K562 (cell line): Measurements from ENCODE around the gene KCNJ10. TPM values are rescaled to one million over a fixed set of nuclear protein-coding genes. Genes with fewer than 3 reads are reported as not detected.

Experiments
- ATAC-seq: fragments of 200-7000 bp; cut with Tn5 transposase; 3 replicates; pipeline ENCODE4 v1.9.1; 2020; ENCODE audit warnings: moderate library complexity
- BruUV-seq: library from RNA; stranded (reverse); fragments of 400-500 nt; replicated peaks from 2 replicates; lab custom pipeline; 2021; lab: Mats Ljungman, UMichigan
- CTCF ChIA-PET: fragments of 300-600 bp; formaldehyde crosslinking; extraction: SDS; loops from one replicate; lab custom pipeline; 2021; ENCODE audit warnings: low intra/inter-chr PET ratio; lab: Yijun Ruan, JAX
- POLR2A ChIA-PET: fragments of 300-600, 350-650 bp; sonication (Branson Sonifier 250); formaldehyde crosslinking; extraction: SDS; loops from one replicate; lab custom pipeline; 2021; ENCODE audit warnings: antibody characterized with exemption, inconsistent platforms; lab: Yijun Ruan, JAX
- DNase-seq, 4 experiments: peaks; one replicate each; pipeline versions ENCODE4 v3.0.0 to v3.0.0-alpha.2; 2011 to 2018; ENCODE audit warnings: low spot score in 3 of 4, mixed read lengths in 3 of 4; ENCODE audit errors: extremely low read depth in 1 of 4
- FAIRE-seq: peaks from 2 replicates; lab custom pipeline; 2011; peaks lifted over from hg19 to GRCh38; lab: Jason Lieb, UNC
- H2AFZ ChIP-seq: 2 replicates; pipeline ENCODE4 v1.6.0; 2011; ENCODE audit warnings: low read depth, low read length, control low read depth, inconsistent platforms
- H3K27ac ChIP-seq: fragments of 200-600 bp; 3 replicates; pipeline ENCODE4 v1.8.0; 2011; ENCODE audit warnings: low read depth, mild to moderate bottlenecking, control low read depth, inconsistent platforms, low read length, moderate library complexity, mixed read lengths; ENCODE audit errors: extremely low read depth
- H3K27me3 ChIP-seq, 2 experiments: fragments of 300-600 bp in 1 of 2; 2 replicates in 1 of 2; 3 replicates in 1 of 2; pipeline versions ENCODE4 v1.6.0 to v1.8.0; 2011; ENCODE audit warnings: inconsistent platforms in 2 of 2, low read length in 2 of 2, mild to moderate bottlenecking in 1 of 2, mixed read lengths in 1 of 2, moderate library complexity in 1 of 2; ENCODE audit not compliant: control insufficient read depth in 2 of 2, insufficient read depth in 2 of 2
- H3K36me3 ChIP-seq: fragments of 300-600 bp; 3 replicates; pipeline ENCODE4 v1.8.0; 2011; ENCODE audit warnings: mild to moderate bottlenecking, low read length, inconsistent platforms; ENCODE audit not compliant: control insufficient read depth, insufficient read depth
- H3K4me1 ChIP-seq, 2 experiments: fragments of 200-600 bp in 1 of 2; replicated peaks in 1 of 2; 2 replicates in 1 of 2; 3 replicates in 1 of 2; pipeline versions ENCODE4 v1.5.1 to v1.8.0; 2011; ENCODE audit warnings: inconsistent platforms in 2 of 2, low read length in 2 of 2, mild to moderate bottlenecking in 1 of 2, mixed read lengths in 1 of 2, moderate library complexity in 1 of 2; ENCODE audit not compliant: control insufficient read depth in 2 of 2, insufficient read depth in 2 of 2
- H3K4me2 ChIP-seq: 2 replicates; pipeline ENCODE4 v1.6.1; 2011; ENCODE audit warnings: low read length, control low read depth, inconsistent platforms, mixed read lengths; ENCODE audit not compliant: insufficient read depth
- H3K4me3 ChIP-seq: fragments of 200-600 bp; sonication (generic), shearing (Covaris generic); 2 replicates; pipeline ENCODE4 v1.5.1; 2016; ENCODE audit warnings: control low read depth, inconsistent platforms
- H3K79me2 ChIP-seq: fragments of 200-600 bp; 3 replicates; pipeline ENCODE4 v1.8.0; 2011; ENCODE audit warnings: low read length, inconsistent platforms; ENCODE audit not compliant: control insufficient read depth, insufficient read depth
- H3K9ac ChIP-seq, 2 experiments: 2 replicates each; pipeline versions ENCODE4 v1.6.0 to v1.6.1; 2011; ENCODE audit warnings: low read depth in 2 of 2, low read length in 2 of 2, control low read depth in 1 of 2, inconsistent platforms in 1 of 2, mild to moderate bottlenecking in 1 of 2, mixed read lengths in 1 of 2; ENCODE audit not compliant: insufficient read depth in 1 of 2
- H3K9me1 ChIP-seq: one replicate; pipeline ENCODE4 v1.6.0; 2011; ENCODE audit warnings: inconsistent platforms, mild to moderate bottlenecking, low read length, moderate library complexity; ENCODE audit not compliant: control insufficient read depth, insufficient read depth
- H3K9me3 ChIP-seq: replicated peaks from 2 replicates; pipeline ENCODE4 v1.5.1; 2011; ENCODE audit warnings: low read depth, low read length, inconsistent platforms; ENCODE audit not compliant: control insufficient read depth, insufficient read depth
- H4K20me1 ChIP-seq: replicated peaks from 2 replicates; pipeline ENCODE4 v1.6.1; 2011; ENCODE audit warnings: low read length, inconsistent platforms, mixed read lengths; ENCODE audit not compliant: control insufficient read depth, insufficient read depth
- BACH1 ChIP-seq: fragments of 200-800 bp; sonication (Bioruptor generic); IDR thresholded peaks from 2 replicates; pipeline ENCODE4 v1.6.1; 2016; ENCODE audit warnings: missing genetic modification characterization, missing compliant biosample characterization
- BDP1 ChIP-seq: IDR thresholded peaks from 3 replicates; pipeline ENCODE4 v1.6.1; 2011; ENCODE audit not compliant: insufficient read length, insufficient read depth
- CHAMP1 ChIP-seq: fragments of 450-650 bp; IDR thresholded peaks from 2 replicates; pipeline ENCODE4 v1.6.1; 2016; ENCODE audit warnings: mild to moderate bottlenecking
- E2F8 ChIP-seq: fragments of 450-650 bp; IDR thresholded peaks from 2 replicates; pipeline ENCODE4 v1.7.1; 2018; ENCODE audit warnings: mild to moderate bottlenecking, low read depth; ENCODE audit not compliant: partially characterized antibody
- ESRRB ChIP-seq: fragments of 250-450 bp; sonication (Bioruptor Pico); IDR thresholded peaks from 2 replicates; pipeline ENCODE4 v1.5.0; 2020; ENCODE audit warnings: mild to moderate bottlenecking, moderate library complexity, borderline replicate concordance
- FOXM1 ChIP-seq, 2 experiments: fragments of 450-650 bp in 1 of 2; sonication (generic) in 1 of 2; formaldehyde crosslinking in 1 of 2; IDR thresholded peaks; 2 replicates each; pipeline versions ENCODE4 v1.6.1 to v1.9.0; 2017 to 2022; ENCODE audit warnings: low read depth in 2 of 2, mild to moderate bottlenecking in 2 of 2, missing genetic modification reagents in 1 of 2, moderate library complexity in 1 of 2
- KAT7 ChIP-seq: sonication (generic); formaldehyde crosslinking; IDR thresholded peaks from 2 replicates; pipeline ENCODE4 v1.8.0; 2022; ENCODE audit warnings: missing genetic modification reagents, mild to moderate bottlenecking, borderline replicate concordance
- KLF16 ChIP-seq: IDR thresholded peaks from 2 replicates; pipeline ENCODE4 v1.6.1; 2016; ENCODE audit warnings: antibody characterized with exemption
- MLLT1 ChIP-seq, 2 experiments: fragments of 450-650 bp; IDR thresholded peaks; 2 replicates each; pipeline ENCODE4 v1.6.1; 2016
- POLR2A ChIP-seq: fragments of 450-650 bp; conservative IDR thresholded peaks from 2 replicates; pipeline ENCODE4 v1.6.1; 2016
- RBM15 ChIP-seq: fragments of 200-400 bp; formaldehyde crosslinking; IDR thresholded peaks from 2 replicates; pipeline ENCODE4 v1.6.1; 2018; ENCODE audit warnings: mild to moderate bottlenecking, low read length, moderate library complexity; ENCODE audit not compliant: insufficient read depth
- SAFB ChIP-seq: fragments of 200-400 bp; formaldehyde crosslinking; IDR thresholded peaks from 2 replicates; pipeline ENCODE4 v1.6.1; 2017; ENCODE audit warnings: low read depth, low read length, borderline replicate concordance
- ZFP1 ChIP-seq: fragments of 450-650 bp; formaldehyde crosslinking; IDR thresholded peaks from 2 replicates; pipeline ENCODE4 v1.4.0; 2020; ENCODE audit warnings: mild to moderate bottlenecking, mixed read lengths
- ZNF280A ChIP-seq: fragments of 450-650 bp; IDR thresholded peaks from 2 replicates; pipeline ENCODE4 v1.6.1; 2018; ENCODE audit warnings: mild to moderate bottlenecking, low read depth; ENCODE audit not compliant: partially characterized antibody
- ZNF717 ChIP-seq: fragments of 250-450 bp; sonication (Bioruptor Pico); IDR thresholded peaks from 2 replicates; pipeline ENCODE4 v1.5.0; 2021
- WGBS: fragments of 100-300 bp; shearing (Covaris generic); methylation state at CpG from one replicate; pipeline ENCODE4 v1.1.6; 2016; ENCODE audit warnings: low coverage, mixed read lengths; ENCODE audit not compliant: insufficient coverage; ENCODE audit errors: missing lambda C conversion rate; 5-methylcytosine and 5-hydroxymethylcytosine counted together
- in situ Hi-C: fragments of 300-500 bp; cut with MboI; formaldehyde crosslinking; loops from 4 replicates; pipeline ENCODE4 v1.15.0; 2018; ENCODE audit warnings: inconsistent platforms, mixed read lengths
- intact Hi-C: fragments of 100-400 bp; cut with micrococcal nuclease; formaldehyde crosslinking; loops from 2 replicates; pipeline ENCODE4 v1.14.2; 2022
- polyA plus RNA-seq, 8 experiments: library from polyadenylated mRNA; depleted of rRNA in 4 of 8; stranded (reverse) in 5 of 8; unstranded in 3 of 8; fragments of >200 nt; fragmentation: Nextera tagmentation in 2 of 8; fragmentation: Illumina TruSeq in 1 of 8; extraction: Ambion mirVana in 2 of 8; extraction: Trizol in 1 of 8; gene quantifications; 2 replicates each; pipeline versions ENCODE4 v1.2.1 to v1.2.3, GENCODE V29; 2011 to 2014; ENCODE audit warnings: inconsistent platforms in 1 of 8, missing spikeins in 1 of 8
- total RNA-seq, 7 experiments: library from RNA; depleted of rRNA in 6 of 7; stranded (reverse); fragments of >200 nt in 6 of 7; fragmentation: Illumina TruSeq in 2 of 7; extraction: Trizol in 2 of 7; gene quantifications; 2 replicates each; pipeline versions ENCODE4 v1.2.1 to v1.2.3, GENCODE V29; 2011 to 2021; ENCODE audit warnings: low replicate concordance in 1 of 7

Gene KCNJ10
- total and polyA plus RNA-seq, 9 of the 15 experiments (the other 6 are each of a cell fraction or from before 2014, with no cell fraction given), result 0.06 to 0.11 TPM; not detected in 7

DNA sequence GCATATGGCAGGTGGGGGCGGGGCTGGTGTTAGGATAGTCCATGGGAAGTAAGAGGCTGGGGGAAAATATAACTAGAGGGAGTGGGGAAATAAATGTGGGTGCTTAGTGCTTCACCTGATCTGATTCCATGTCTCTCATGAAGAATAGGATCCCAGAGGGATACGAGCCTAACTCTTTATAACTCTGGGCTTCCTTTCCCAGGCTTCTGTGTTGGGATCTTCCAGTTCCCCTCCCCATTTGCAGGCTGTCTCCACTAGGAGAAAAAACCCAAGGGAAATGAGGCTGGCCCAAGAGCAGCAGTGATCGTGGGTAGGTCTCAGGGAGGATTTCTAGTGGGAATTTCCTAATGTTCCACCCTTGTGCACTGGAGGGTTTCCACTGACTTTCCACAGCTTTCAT, 13.0 kb upstream of the KCNJ10 start:
- Histone ChIP-seq H3K4me1 (peaks cover 0 to 16% of the 10 kb centered on the region in 2 experiments; a peak in 1 of 5 replicates), H3K27me3 (peaks cover 9 to 26% of the 10 kb centered on the region in 2 experiments; a peak in 4 of 5 replicates), H2AFZ (no peak overlapping the region), H3K4me2 (no peak overlapping the region), H4K20me1 (peaks cover 7% of the 10 kb centered on the region; the same call in 1 of the 2 replicates), H3K4me3 (no peak overlapping the region), H3K9me3 (no peaks in the 10 kb centered on the region), H3K9ac (no peak overlapping the region), H3K79me2 (no peaks in the 10 kb centered on the region), H3K27ac (no peak overlapping the region), H3K9me1 (no peaks in the 10 kb centered on the region), H3K36me3 (no peaks in the 10 kb centered on the region)
- ChIA-PET POLR2A (interaction anchor here (0.7 kb wide), 1 partner anchor 335 kb away, joined by 3 read pairs; no protein-coding TSS in a partner anchor), CTCF (interaction anchor here (0.7 kb wide), 1 partner anchor 1964 kb away, joined by 6 read pairs; no protein-coding TSS in a partner anchor)
- in situ Hi-C loops (no loop called here), intact Hi-C loops (loop anchor here (5.0 kb wide), 1 partner anchor 146 kb away; no protein-coding TSS in a partner anchor)
- no peak for DNase-seq
- WGBS, result 0% methylated on average over 3 of the region's 3 CpGs
- FAIRE-seq, result peak; percentile 15
- BruUV-seq, result no TSS peak
- no peak for ATAC-seq
- TF ChIP-seq ESRRB (CRISPR knock-in tag) (no peak), BDP1 (no peak), POLR2A (no peak), RBM15 (no peak), E2F8 (no peak), ZNF280A (no peak), FOXM1 (IDR thresholded peaks at IDR 0.05; ENCODE audit: low read depth) (no peak), FOXM1 (CRISPR knock-in tag; IDR thresholded peaks at IDR 0.05; ENCODE audit: low read depth) (no peak), KLF16 (no peak), SAFB (no peak), MLLT1 (IDR thresholded peaks at IDR 0.05) (no peak), BACH1 (tag) (no peak), ZFP1 (CRISPR knock-in tag) (no peak), CHAMP1 (no peak), ZNF717 (CRISPR knock-in tag) (no peak), KAT7 (no peak)
